Endodermal cell (in vitro differentiated cells): ENCODE results near the gene TACC2. TPM values are rescaled to one million over a fixed set of nuclear protein-coding genes. Genes with fewer than 3 reads are reported as not detected.

Experiments
- DNase-seq: peaks from one replicate; pipeline ENCODE4 v3.0.0-alpha.2; 2017
- H3K27ac ChIP-seq: 2 replicates; pipeline ENCODE4 v1.5.1; 2013; ENCODE audit warnings: mild to moderate bottlenecking, low read depth, low read length, moderate library complexity
- H3K27me3 ChIP-seq: 2 replicates; pipeline ENCODE4 v1.6.1; 2013; ENCODE audit warnings: mild to moderate bottlenecking, low read length, moderate library complexity; ENCODE audit not compliant: insufficient read depth, control insufficient read depth, poor library complexity, severe bottlenecking
- H3K36me3 ChIP-seq: 2 replicates; pipeline ENCODE4 v1.7.0; 2013; ENCODE audit warnings: mild to moderate bottlenecking, low read length, moderate library complexity; ENCODE audit not compliant: control insufficient read depth, insufficient read depth
- H3K4me1 ChIP-seq: one replicate; pipeline ENCODE4 v1.7.0; 2013; ENCODE audit warnings: low read length; ENCODE audit not compliant: control insufficient read depth, insufficient read depth
- H3K4me3 ChIP-seq: 2 replicates; pipeline ENCODE4 v1.5.1; 2013; ENCODE audit warnings: mild to moderate bottlenecking, low read length, moderate library complexity
- H3K9ac ChIP-seq: 2 replicates; pipeline ENCODE4 v1.6.1; 2013; ENCODE audit warnings: mild to moderate bottlenecking, low read length, moderate library complexity; ENCODE audit not compliant: poor library complexity, severe bottlenecking; ENCODE audit errors: extremely low read depth
- H3K9me3 ChIP-seq: 2 replicates; pipeline ENCODE4 v1.6.1; 2013; ENCODE audit warnings: mild to moderate bottlenecking, low read length, moderate library complexity; ENCODE audit not compliant: control insufficient read depth
- H3K27ac Mint-ChIP-seq: 2 replicates; pipeline ENCODE4 v1.8.0; 2020; ENCODE audit warnings: mixed read lengths
- H3K27me3 Mint-ChIP-seq: 2 replicates; pipeline ENCODE4 v1.8.0; 2021; ENCODE audit warnings: mild to moderate bottlenecking, mixed read lengths; ENCODE audit not compliant: insufficient read depth
- H3K36me3 Mint-ChIP-seq: 2 replicates; pipeline ENCODE4 v1.8.0; 2020; ENCODE audit warnings: low read depth, mixed read lengths
- H3K4me1 Mint-ChIP-seq: 2 replicates; pipeline ENCODE4 v1.8.0; 2020; ENCODE audit warnings: mixed read lengths
- H3K4me3 Mint-ChIP-seq: 2 replicates; pipeline ENCODE4 v1.8.0; 2020; ENCODE audit warnings: mild to moderate bottlenecking, moderate library complexity, mixed read lengths
- H3K9me3 Mint-ChIP-seq: 2 replicates; pipeline ENCODE4 v1.8.0; 2020; ENCODE audit warnings: mild to moderate bottlenecking, mixed read lengths
- CTCF ChIP-seq: fragments of 200-600 bp; sonication (generic); conservative IDR thresholded peaks from 2 replicates; pipeline ENCODE4 v1.5.0; 2021; ENCODE audit warnings: antibody characterized with exemption, mild to moderate bottlenecking
- WGBS, 2 experiments: methylation state at CpG; one replicate each; pipeline versions ENCODE4 v1.1.5 to v1.1.7; 2013; ENCODE audit warnings: missing lambda C conversion rate in 2 of 2, mixed read lengths in 1 of 2; ENCODE audit not compliant: insufficient coverage in 1 of 2, insufficient read length in 1 of 2; 5-methylcytosine and 5-hydroxymethylcytosine counted together
- total RNA-seq, 2 donors: library from RNA; stranded (reverse); fragmentation: NEBNext Ultra II Directional in 1 of 2; extraction: Animal tissue kit (Norgen Biotek cat#: 25700) in 1 of 2; gene quantifications; 2 replicates in 1 of 2; 3 replicates in 1 of 2; pipeline ENCODE4 v1.2.1, GENCODE V29; 2021

The TACC2 gene
- total RNA-seq, 2 donors from 2014 or later, result 24.5 to 34.1 TPM

- Mint-ChIP-seq H3K36me3 (peaks cover 37% of the 10 kb centered on the region), H3K27me3 (no peaks in the 10 kb centered on the region), H3K4me1 (peaks cover 19% of the 10 kb centered on the region), H3K27ac (no peak overlapping the region), H3K9me3 (peaks cover 12% of the 10 kb centered on the region), H3K4me3 (no peak overlapping the region)
- Histone ChIP-seq H3K9ac (no peak overlapping the region), H3K4me1 (no peaks in the 10 kb centered on the region), H3K27me3 (no peaks in the 10 kb centered on the region), H3K36me3 (peaks cover 24% of the 10 kb centered on the region), H3K4me3 (no peak overlapping the region), H3K27ac (peak overlapping the region; percentile 83), H3K9me3 (peaks cover 16% of the 10 kb centered on the region)
- TF ChIP-seq CTCF, result no peak
- peak; percentile 54 for DNase-seq
- WGBS, 2 experiments, result 93% methylated on average over 15 of the region's 15 CpGs; no CpG with 5 or more reads in 1 of the 2 experiments
These were observed 160.1 kb downstream of the TACC2 start for GRCh38 chr10:122148876-122149560.

GRCh38 chr10:122149561-122150505, 160.9 kb downstream of the TACC2 start:
- Histone ChIP-seq H3K27me3 (no peaks in the 10 kb centered on the region), H3K36me3 (peaks cover 17% of the 10 kb centered on the region), H3K27ac (peak overlapping the region; percentile 83), H3K9me3 (peaks cover 11% of the 10 kb centered on the region), H3K9ac (no peak overlapping the region), H3K4me1 (no peaks in the 10 kb centered on the region), H3K4me3 (no peak overlapping the region)
- Mint-ChIP-seq H3K27ac (no peak overlapping the region), H3K9me3 (peaks cover 6% of the 10 kb centered on the region), H3K27me3 (no peaks in the 10 kb centered on the region), H3K4me1 (peaks cover 24% of the 10 kb centered on the region), H3K4me3 (no peak overlapping the region), H3K36me3 (peaks cover 29% of the 10 kb centered on the region)
- 92 to 94% methylated on average over 21 to 41 of the region's 41 CpGs for WGBS, 2 experiments
- DNase-seq, result peak; percentile 53
- TF ChIP-seq CTCF, result no peak

GRCh38 chr10:122151121-122151694, 162.2 kb downstream of the TACC2 start:
- no peak overlapping the region for H3K4me3 ChIP-seq
- no peaks in the 10 kb centered on the region for H3K27me3 ChIP-seq
- no peak overlapping the region for H3K4me3 Mint-ChIP-seq
- peaks cover 19% of the 10 kb centered on the region for H3K36me3 Mint-ChIP-seq
- H3K9me3 Mint-ChIP-seq, result no peaks in the 10 kb centered on the region
- peaks cover 7% of the 10 kb centered on the region for H3K36me3 ChIP-seq
- no peaks in the 10 kb centered on the region for H3K27me3 Mint-ChIP-seq
- DNase-seq, result no peak
- H3K9ac ChIP-seq, result no peak overlapping the region
- no peak for TF ChIP-seq CTCF
- no peaks in the 10 kb centered on the region for H3K9me3 ChIP-seq
- H3K4me1 Mint-ChIP-seq, result peaks cover 31% of the 10 kb centered on the region
- 82 to 85% methylated on average over 4 to 5 of the region's 5 CpGs for WGBS, 2 experiments
- no peak overlapping the region for H3K27ac Mint-ChIP-seq
- no peak overlapping the region for H3K27ac ChIP-seq
- no peaks in the 10 kb centered on the region for H3K4me1 ChIP-seq
